SK-N-SH (cell line): ENCODE results near the gene ITGA8.
A peak's percentile ranks its signal among the peaks of the same experiment; 100 is the strongest.

ENCODE experiments used
- CHD2 ChIP-seq: fragments of 150-350 bp; IDR thresholded peaks from 2 replicates; pipeline ENCODE4 v1.6.1; 2018; ENCODE audit warnings: low read length; ENCODE audit not compliant: partially characterized antibody
- CTCF ChIP-seq: fragments of 200-600 bp; sonication (generic); IDR thresholded peaks from 2 replicates; pipeline ENCODE4 v1.6.1; 2017; ENCODE audit warnings: antibody characterized with exemption, mild to moderate bottlenecking, moderate library complexity
- EP300 ChIP-seq, 2 experiments: IDR thresholded peaks; 2 replicates each; pipeline versions ENCODE4 v1.4.0 to v1.6.1; 2012; ENCODE audit warnings: borderline replicate concordance in 1 of 2, low read depth in 1 of 2, low read length in 1 of 2
- FOSL2 ChIP-seq: IDR thresholded peaks from 2 replicates; pipeline ENCODE4 v1.4.0; 2012; ENCODE audit warnings: low read depth, mild to moderate bottlenecking, moderate library complexity, borderline replicate concordance
- FOXM1 ChIP-seq: IDR thresholded peaks from 2 replicates; pipeline ENCODE4 v1.4.0; 2012; ENCODE audit warnings: low read depth, mild to moderate bottlenecking
- GATA2 ChIP-seq: sonication (generic); formaldehyde crosslinking; IDR thresholded peaks from 2 replicates; pipeline ENCODE4 v1.5.0; 2020; ENCODE audit warnings: mild to moderate bottlenecking, missing genetic modification reagents
- JUND ChIP-seq: IDR thresholded peaks from 2 replicates; pipeline ENCODE4 v1.4.0; 2012
- MXI1 ChIP-seq: IDR thresholded peaks from 2 replicates; pipeline ENCODE4 v1.6.1; 2012; ENCODE audit warnings: mild to moderate bottlenecking, low read depth, low read length, improper control_type of control experiment
- POLR2AphosphoS5 ChIP-seq: IDR thresholded peaks from 2 replicates; pipeline ENCODE4 v1.6.1; 2012; ENCODE audit warnings: low read depth, low read length
- RAD21 ChIP-seq: IDR thresholded peaks from 2 replicates; pipeline ENCODE4 v1.6.1; 2012; ENCODE audit warnings: mild to moderate bottlenecking, low read length
- RCOR1 ChIP-seq: fragments of 150-350 bp; IDR thresholded peaks from 2 replicates; pipeline ENCODE4 v1.6.1; 2017; ENCODE audit warnings: antibody characterized with exemption, low read length
- TAF1 ChIP-seq: IDR thresholded peaks from 2 replicates; pipeline ENCODE4 v1.6.1; 2012; ENCODE audit warnings: low read depth, mild to moderate bottlenecking, low read length, moderate library complexity, borderline replicate concordance
- YY1 ChIP-seq: IDR thresholded peaks from 2 replicates; pipeline ENCODE4 v1.4.0; 2012; ENCODE audit warnings: low read depth, mild to moderate bottlenecking
- TF ChIP-seq, protein P1 (sequence below): IDR thresholded peaks from 2 replicates; pipeline ENCODE4 v1.6.1; 2012; ENCODE audit warnings: mild to moderate bottlenecking, low read depth, low read length, moderate library complexity

- peak; percentile 51 for TF ChIP-seq CTCF
- TF ChIP-seq MXI1: no peak
- TF ChIP-seq POLR2AphosphoS5: no peak
- no peak for TF ChIP-seq FOXM1
- TF ChIP-seq EP300 (IDR thresholded peaks at IDR 0.05; ENCODE audit: borderline replicate concordance in 1 of 2, low read depth in 1 of 2, low read length in 1 of 2): no peak
- TF ChIP-seq TAF1: no peak
- no peak for TF ChIP-seq CHD2
- no peak for TF ChIP-seq RCOR1
- TF ChIP-seq JUND: no peak
- TF ChIP-seq YY1: no peak
- TF ChIP-seq RAD21: peak; percentile 64
- TF ChIP-seq, protein P1, sequence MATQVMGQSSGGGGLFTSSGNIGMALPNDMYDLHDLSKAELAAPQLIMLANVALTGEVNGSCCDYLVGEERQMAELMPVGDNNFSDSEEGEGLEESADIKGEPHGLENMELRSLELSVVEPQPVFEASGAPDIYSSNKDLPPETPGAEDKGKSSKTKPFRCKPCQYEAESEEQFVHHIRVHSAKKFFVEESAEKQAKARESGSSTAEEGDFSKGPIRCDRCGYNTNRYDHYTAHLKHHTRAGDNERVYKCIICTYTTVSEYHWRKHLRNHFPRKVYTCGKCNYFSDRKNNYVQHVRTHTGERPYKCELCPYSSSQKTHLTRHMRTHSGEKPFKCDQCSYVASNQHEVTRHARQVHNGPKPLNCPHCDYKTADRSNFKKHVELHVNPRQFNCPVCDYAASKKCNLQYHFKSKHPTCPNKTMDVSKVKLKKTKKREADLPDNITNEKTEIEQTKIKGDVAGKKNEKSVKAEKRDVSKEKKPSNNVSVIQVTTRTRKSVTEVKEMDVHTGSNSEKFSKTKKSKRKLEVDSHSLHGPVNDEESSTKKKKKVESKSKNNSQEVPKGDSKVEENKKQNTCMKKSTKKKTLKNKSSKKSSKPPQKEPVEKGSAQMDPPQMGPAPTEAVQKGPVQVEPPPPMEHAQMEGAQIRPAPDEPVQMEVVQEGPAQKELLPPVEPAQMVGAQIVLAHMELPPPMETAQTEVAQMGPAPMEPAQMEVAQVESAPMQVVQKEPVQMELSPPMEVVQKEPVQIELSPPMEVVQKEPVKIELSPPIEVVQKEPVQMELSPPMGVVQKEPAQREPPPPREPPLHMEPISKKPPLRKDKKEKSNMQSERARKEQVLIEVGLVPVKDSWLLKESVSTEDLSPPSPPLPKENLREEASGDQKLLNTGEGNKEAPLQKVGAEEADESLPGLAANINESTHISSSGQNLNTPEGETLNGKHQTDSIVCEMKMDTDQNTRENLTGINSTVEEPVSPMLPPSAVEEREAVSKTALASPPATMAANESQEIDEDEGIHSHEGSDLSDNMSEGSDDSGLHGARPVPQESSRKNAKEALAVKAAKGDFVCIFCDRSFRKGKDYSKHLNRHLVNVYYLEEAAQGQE: no peak
- TF ChIP-seq GATA2 (CRISPR knock-in tag): no peak
- TF ChIP-seq FOSL2: no peak
These were observed 4.0 kb downstream of the ITGA8 start for GRCh38 chr10:15715619-15716227.
